HG03342 (cell line): ENCODE measurements around the gene HECTD3.
"Not testable (repeated sequence)": the region's sequence is repeated elsewhere in the genome, so short reads cannot be mapped to it uniquely, and the experiment has no call there.

Experiments
- ATAC-seq: cut with Tn5 transposase; IDR thresholded peaks from one replicate; pipeline ENCODE4 v1.9.1; 2021; ENCODE audit warnings: mild to moderate bottlenecking, moderate library complexity; ENCODE audit not compliant: unreplicated experiment

HECTD3 gene

DNA sequence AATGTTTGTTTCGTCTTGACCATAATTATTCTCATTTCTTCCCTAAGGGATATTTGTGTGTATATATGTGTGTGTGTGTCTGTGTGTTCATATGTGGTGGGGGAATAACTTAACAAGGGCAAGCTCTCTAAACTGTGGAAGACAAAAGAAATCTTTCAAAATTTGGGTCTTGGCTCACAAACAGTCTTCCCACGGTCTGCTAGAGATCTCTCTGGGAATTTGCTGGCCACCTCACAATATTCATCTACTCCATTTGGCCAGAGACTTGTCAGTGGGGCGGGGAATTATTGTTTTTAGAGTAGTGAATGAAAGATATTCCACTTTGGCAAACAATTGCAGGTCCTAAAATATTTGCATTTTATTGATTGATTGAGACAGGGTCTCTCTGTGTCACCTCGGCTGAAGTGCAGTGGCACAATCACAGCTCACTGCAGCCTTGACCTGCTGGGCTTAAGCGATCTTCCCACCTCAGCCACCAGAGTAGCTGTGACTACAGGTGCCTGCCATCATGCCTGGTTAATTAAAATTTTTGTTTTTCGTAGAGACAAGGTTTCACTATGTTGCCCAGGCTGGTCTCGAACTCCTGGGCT lies 16.7 kb downstream of the HECTD3 start:
- no peak for ATAC-seq

GRCh38 chr1:44988531-44989156 lies 22.5 kb downstream of the HECTD3 start:
- ATAC-seq: no peak

GRCh38 chr1:44985747-44986359 lies 25.3 kb downstream of the HECTD3 start:
- ATAC-seq: no peak

GRCh38 chr1:44977372-44977771 lies 33.8 kb downstream of the HECTD3 start:
- ATAC-seq: not testable (repeated sequence)

DNA sequence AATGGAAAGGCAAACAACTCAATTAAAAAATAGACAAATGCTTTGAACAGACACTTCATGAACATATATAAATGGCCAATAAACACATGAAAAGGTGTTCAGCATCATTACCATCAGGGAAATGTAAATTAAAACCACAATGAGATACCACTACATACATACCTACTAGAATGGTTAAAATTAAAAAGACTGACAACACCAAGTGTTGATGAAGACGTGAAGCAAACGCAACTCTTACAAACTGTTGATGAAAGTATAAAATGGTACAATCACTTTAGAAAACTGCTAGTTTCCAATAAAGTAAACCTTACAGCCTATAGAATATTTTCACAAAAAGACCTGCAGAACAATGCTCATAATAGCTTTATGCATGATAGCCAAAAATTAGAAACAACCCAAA lies 34.9 kb downstream of the HECTD3 start:
- ATAC-seq: no peak

- ATAC-seq: no peak
These were observed 37.5 kb downstream of the HECTD3 start for GRCh38 chr1:44973645-44974044.

DNA sequence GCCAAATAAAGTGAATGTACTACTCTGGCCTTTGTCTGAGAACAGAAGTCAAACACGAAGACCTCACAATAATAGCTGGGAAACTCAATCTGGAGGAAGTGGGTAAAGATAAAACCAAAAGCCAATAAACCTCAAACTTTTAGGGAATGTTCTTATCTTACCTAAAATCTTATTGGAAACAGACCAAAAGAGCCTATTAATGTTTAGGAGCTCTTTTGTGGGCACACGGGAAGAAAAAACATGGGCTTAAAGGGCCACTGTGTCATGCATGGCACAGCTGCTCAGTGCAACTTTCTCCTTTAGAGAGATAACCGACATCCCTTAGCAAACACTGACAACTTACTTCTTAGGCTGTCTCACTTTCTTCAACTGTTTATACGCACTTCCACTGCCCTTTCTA lies 40.8 kb downstream of the HECTD3 start:
- no peak for ATAC-seq

- ATAC-seq: no peak
These were observed 46.7 kb downstream of the HECTD3 start for GRCh38 chr1:44964396-44964795.

GRCh38 chr1:44962729-44963128 lies 48.4 kb downstream of the HECTD3 start:
- ATAC-seq: no peak

DNA sequence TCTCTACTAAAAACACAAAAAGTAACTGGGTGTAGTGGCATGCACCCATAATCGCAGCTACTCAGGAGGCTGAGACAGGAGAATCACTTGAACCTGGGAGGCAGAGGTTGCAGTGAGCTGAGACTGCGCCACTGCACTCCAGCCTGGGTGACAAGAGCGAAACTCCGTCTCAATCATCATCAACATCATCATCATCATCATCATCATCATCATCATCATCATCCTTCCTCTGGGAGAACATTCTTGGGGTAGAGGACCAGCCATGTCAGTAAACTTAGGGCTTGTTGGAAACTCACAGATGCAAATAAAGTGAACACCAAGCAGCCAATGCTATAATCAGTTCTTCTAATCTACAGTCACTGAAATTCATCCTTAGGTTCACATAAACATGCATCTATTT lies 49.1 kb downstream of the HECTD3 start:
- not testable (repeated sequence) for ATAC-seq

GRCh38 chr1:44957566-44957965 lies 53.6 kb downstream of the HECTD3 start:
- not testable (repeated sequence) for ATAC-seq

GRCh38 chr1:44956077-44956476 lies 55.0 kb downstream of the HECTD3 start:
- ATAC-seq: not testable (repeated sequence)
